ENCODE measurements around the gene KRT86.

GRCh38 chr12:52316290-52316689 lies 41.8 kb downstream of the KRT86 start:
- TF ChIP-seq CTCF (conservative IDR thresholded peaks at IDR 0.05) (no peak), ZFX (IDR thresholded peaks at IDR 0.05) (no peak)

Measured in C4-2B (cell line).